ENCODE data around the gene MDM4.

GRCh38 chr1:204476563-204476962, 39.6 kb upstream of the MDM4 start:
- TF ChIP-seq POLR2A (IDR thresholded peaks at IDR 0.05): no peak
- TF ChIP-seq, protein P1, sequence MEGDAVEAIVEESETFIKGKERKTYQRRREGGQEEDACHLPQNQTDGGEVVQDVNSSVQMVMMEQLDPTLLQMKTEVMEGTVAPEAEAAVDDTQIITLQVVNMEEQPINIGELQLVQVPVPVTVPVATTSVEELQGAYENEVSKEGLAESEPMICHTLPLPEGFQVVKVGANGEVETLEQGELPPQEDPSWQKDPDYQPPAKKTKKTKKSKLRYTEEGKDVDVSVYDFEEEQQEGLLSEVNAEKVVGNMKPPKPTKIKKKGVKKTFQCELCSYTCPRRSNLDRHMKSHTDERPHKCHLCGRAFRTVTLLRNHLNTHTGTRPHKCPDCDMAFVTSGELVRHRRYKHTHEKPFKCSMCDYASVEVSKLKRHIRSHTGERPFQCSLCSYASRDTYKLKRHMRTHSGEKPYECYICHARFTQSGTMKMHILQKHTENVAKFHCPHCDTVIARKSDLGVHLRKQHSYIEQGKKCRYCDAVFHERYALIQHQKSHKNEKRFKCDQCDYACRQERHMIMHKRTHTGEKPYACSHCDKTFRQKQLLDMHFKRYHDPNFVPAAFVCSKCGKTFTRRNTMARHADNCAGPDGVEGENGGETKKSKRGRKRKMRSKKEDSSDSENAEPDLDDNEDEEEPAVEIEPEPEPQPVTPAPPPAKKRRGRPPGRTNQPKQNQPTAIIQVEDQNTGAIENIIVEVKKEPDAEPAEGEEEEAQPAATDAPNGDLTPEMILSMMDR (IDR thresholded peaks at IDR 0.05): no peak
- no peak for TF ChIP-seq POLR2AphosphoS5 (IDR thresholded peaks at IDR 0.05; ENCODE audit: insufficient read depth in 1 of 2, low read depth in 1 of 2)

Measured in vagina (tissue), 2 donors.